WTC11 (cell line): ENCODE measurements around the gene TAS2R41. TPM values are rescaled to one million over a fixed set of nuclear protein-coding genes. Genes with fewer than 3 reads are reported as not detected.

Experiments
- ATAC-seq: fragments of 200-7000 bp; cut with Tn5 transposase; 2 replicates; pipeline ENCODE4 v1.10.0; 2021; ENCODE audit warnings: mild to moderate bottlenecking, moderate library complexity
- CTCF ChIA-PET: fragments of 300-600 bp; sonication (Branson Sonifier 250); formaldehyde crosslinking; loops from one replicate; lab custom pipeline; 2021; ENCODE audit warnings: antibody characterized with exemption; lab: Charles Lee
- POLR2A ChIA-PET: fragments of 350-600 bp; sonication (Branson Sonifier 250); formaldehyde crosslinking; loops from one replicate; lab custom pipeline; 2021; ENCODE audit warnings: antibody characterized with exemption; lab: Charles Lee
- DNase-seq: peaks from one replicate; pipeline ENCODE4 v3.0.0; 2021; ENCODE audit warnings: low spot score
- H3K27ac Mint-ChIP-seq: 2 replicates; pipeline ENCODE4 v1.8.0; 2021; ENCODE audit warnings: mixed read lengths
- H3K27me3 Mint-ChIP-seq: 2 replicates; pipeline ENCODE4 v1.8.0; 2021; ENCODE audit warnings: low read depth, mild to moderate bottlenecking, moderate library complexity, mixed read lengths
- H3K36me3 Mint-ChIP-seq: 2 replicates; pipeline ENCODE4 v1.8.0; 2021; ENCODE audit warnings: mixed read lengths
- H3K4me1 Mint-ChIP-seq: 2 replicates; pipeline ENCODE4 v1.8.0; 2022; ENCODE audit warnings: mixed read lengths
- H3K4me3 Mint-ChIP-seq: 2 replicates; pipeline ENCODE4 v1.8.0; 2021; ENCODE audit warnings: mild to moderate bottlenecking, moderate library complexity, mixed read lengths
- H3K9me3 Mint-ChIP-seq: 2 replicates; pipeline ENCODE4 v1.8.0; 2021; ENCODE audit warnings: mixed read lengths
- ATF1 ChIP-seq: sonication (generic); formaldehyde crosslinking; IDR thresholded peaks from 2 replicates; pipeline ENCODE4 v1.8.1; 2023; ENCODE audit warnings: mild to moderate bottlenecking, moderate library complexity, missing genetic modification reagents
- CREM ChIP-seq: sonication (generic); formaldehyde crosslinking; IDR thresholded peaks from 2 replicates; pipeline ENCODE4 v1.8.1; 2022; ENCODE audit warnings: mild to moderate bottlenecking, missing genetic modification reagents, moderate library complexity
- ETV6 ChIP-seq: sonication (generic); formaldehyde crosslinking; IDR thresholded peaks from 2 replicates; pipeline ENCODE4 v1.8.1; 2022; ENCODE audit warnings: mild to moderate bottlenecking, missing genetic modification reagents
- GABPB1 ChIP-seq: sonication (generic); formaldehyde crosslinking; IDR thresholded peaks from 2 replicates; pipeline ENCODE4 v1.8.1; 2023; ENCODE audit warnings: mild to moderate bottlenecking, missing genetic modification reagents
- GTF2I ChIP-seq: fragments of 250-450 bp; sonication (Bioruptor Pico); conservative IDR thresholded peaks from 2 replicates; pipeline ENCODE4 v1.4.0; 2021; ENCODE audit warnings: mild to moderate bottlenecking
- HMGA2 ChIP-seq: fragments of 250-450 bp; sonication (Bioruptor Pico); IDR thresholded peaks from 2 replicates; pipeline ENCODE4 v1.4.0; 2021; ENCODE audit warnings: mild to moderate bottlenecking, moderate library complexity
- IRF2 ChIP-seq: sonication (generic); formaldehyde crosslinking; IDR thresholded peaks from 2 replicates; pipeline ENCODE4 v1.8.0; 2022; ENCODE audit warnings: low read depth, missing genetic modification reagents, borderline replicate concordance
- KAT7 ChIP-seq: sonication (generic); formaldehyde crosslinking; IDR thresholded peaks from 2 replicates; pipeline ENCODE4 v1.8.1; 2023; ENCODE audit warnings: missing genetic modification reagents, mild to moderate bottlenecking, borderline replicate concordance
- MYBL2 ChIP-seq: sonication (generic); formaldehyde crosslinking; IDR thresholded peaks from 2 replicates; pipeline ENCODE4 v1.8.1; 2023; ENCODE audit warnings: mild to moderate bottlenecking, moderate library complexity, missing genetic modification reagents
- NFATC4 ChIP-seq: fragments of 250-450 bp; sonication (Bioruptor Pico); IDR thresholded peaks from 2 replicates; pipeline ENCODE4 v1.9.0; 2021; ENCODE audit warnings: mild to moderate bottlenecking
- NFE2L1 ChIP-seq: sonication (generic); formaldehyde crosslinking; IDR thresholded peaks from 2 replicates; pipeline ENCODE4 v1.8.1; 2023; ENCODE audit warnings: missing genetic modification reagents
- NFYB ChIP-seq: sonication (generic); formaldehyde crosslinking; conservative IDR thresholded peaks from 2 replicates; pipeline ENCODE4 v1.8.0; 2022; ENCODE audit warnings: low read depth, missing genetic modification reagents
- RORB ChIP-seq: fragments of 250-450 bp; sonication (Bioruptor Pico); IDR thresholded peaks from 2 replicates; pipeline ENCODE4 v1.9.0; 2021; ENCODE audit warnings: mild to moderate bottlenecking
- SP1 ChIP-seq: sonication (generic); formaldehyde crosslinking; conservative IDR thresholded peaks from 2 replicates; pipeline ENCODE4 v1.8.1; 2022; ENCODE audit warnings: missing genetic modification reagents
- TEAD1 ChIP-seq: sonication (generic); formaldehyde crosslinking; IDR thresholded peaks from 2 replicates; pipeline ENCODE4 v1.8.0; 2022; ENCODE audit warnings: mild to moderate bottlenecking, missing genetic modification reagents
- TP53 ChIP-seq: sonication (generic); formaldehyde crosslinking; IDR thresholded peaks from 2 replicates; pipeline ENCODE4 v1.8.1; 2023; ENCODE audit warnings: mild to moderate bottlenecking, missing genetic modification reagents
- ZBTB21 ChIP-seq: sonication (generic); formaldehyde crosslinking; IDR thresholded peaks from 2 replicates; pipeline ENCODE4 v1.8.1; 2023; ENCODE audit warnings: mild to moderate bottlenecking, missing genetic modification reagents, borderline replicate concordance
- ZNF232 ChIP-seq: sonication (generic); formaldehyde crosslinking; IDR thresholded peaks from 2 replicates; pipeline ENCODE4 v1.8.0; 2022; ENCODE audit warnings: mild to moderate bottlenecking, missing genetic modification reagents
- ZNF423 ChIP-seq: fragments of 250-450 bp; sonication (Bioruptor Pico); IDR thresholded peaks from 2 replicates; pipeline ENCODE4 v2.1.2; 2022; ENCODE audit warnings: mild to moderate bottlenecking, moderate library complexity
- total RNA-seq: library from RNA; stranded (reverse); gene quantifications from 3 replicates; pipeline ENCODE4 v1.2.3, GENCODE V29; 2021
- TF ChIP-seq, protein P1 (sequence below): sonication (generic); formaldehyde crosslinking; IDR thresholded peaks from 2 replicates; pipeline ENCODE4 v1.8.0; 2023; ENCODE audit warnings: mild to moderate bottlenecking, missing genetic modification reagents
- TF ChIP-seq, protein P2 (sequence below): fragments of 250-450 bp; sonication (Bioruptor Pico); IDR thresholded peaks from 2 replicates; pipeline ENCODE4 v1.8.0; 2021; ENCODE audit warnings: mild to moderate bottlenecking
- TF ChIP-seq, protein P3 (sequence below): sonication (generic); formaldehyde crosslinking; IDR thresholded peaks from 2 replicates; pipeline ENCODE4 v1.8.1; 2022; ENCODE audit warnings: mild to moderate bottlenecking, moderate library complexity, missing genetic modification reagents
- TF ChIP-seq, protein P4 (sequence below): sonication (generic); formaldehyde crosslinking; conservative IDR thresholded peaks from 2 replicates; pipeline ENCODE4 v1.8.1; 2023; ENCODE audit warnings: mild to moderate bottlenecking, low read depth, missing genetic modification reagents, moderate library complexity
- TF ChIP-seq, protein P5 (sequence below): sonication (generic); formaldehyde crosslinking; IDR thresholded peaks from 2 replicates; pipeline ENCODE4 v1.8.1; 2022; ENCODE audit warnings: low read depth, missing genetic modification reagents, borderline replicate concordance
- TF ChIP-seq, protein P6 (sequence below): sonication (generic); formaldehyde crosslinking; conservative IDR thresholded peaks from 2 replicates; pipeline ENCODE4 v1.8.1; 2022; ENCODE audit warnings: mild to moderate bottlenecking, missing genetic modification reagents
- TF ChIP-seq, protein P7 (sequence below): fragments of 250-450 bp; sonication (Bioruptor Pico); conservative IDR thresholded peaks from 2 replicates; pipeline ENCODE4 v1.9.0; 2021; ENCODE audit warnings: mild to moderate bottlenecking

TAS2R41 gene
- total RNA-seq, 1 experiment from 2014 or later = 0.31 TPM

DNA sequence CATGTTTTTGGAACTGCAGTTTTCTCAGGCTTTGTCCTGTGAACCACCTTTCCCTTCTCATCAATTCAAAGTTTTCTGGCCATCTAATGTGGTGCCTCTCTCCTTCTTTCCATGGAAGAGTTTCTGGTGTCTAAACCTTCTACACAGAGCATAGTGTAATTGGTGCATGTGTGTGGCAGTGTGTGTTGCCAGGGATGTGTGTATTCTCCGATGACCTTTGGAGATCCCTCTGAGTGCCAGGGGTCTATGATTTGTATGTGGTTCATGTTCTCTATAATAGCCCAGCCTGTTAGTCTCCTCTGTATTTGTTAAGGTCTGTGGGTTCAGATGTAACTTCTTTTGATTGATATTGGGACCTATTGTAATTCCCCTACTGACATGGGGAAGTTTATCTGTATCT is 32.9 kb upstream of the TAS2R41 start:
- no peak for DNase-seq

DNA sequence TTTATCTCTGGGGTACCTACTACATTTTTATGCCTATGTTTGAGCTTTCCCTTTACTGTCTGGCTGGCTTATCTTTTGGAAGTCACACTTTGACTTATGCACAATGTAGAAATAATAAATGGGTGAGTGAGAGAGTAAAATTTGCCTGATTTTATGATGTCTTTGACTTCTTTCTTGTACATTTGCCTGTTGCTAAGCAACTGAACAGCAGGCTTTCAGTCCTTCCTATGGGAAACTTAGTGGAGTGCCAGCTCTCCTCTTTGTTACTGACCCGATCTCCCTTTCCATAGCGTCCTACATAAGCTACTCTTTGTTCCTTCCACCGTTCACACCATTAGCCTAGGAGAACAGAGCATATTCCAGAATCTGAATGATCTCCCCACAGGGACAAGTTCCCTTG is 30.2 kb upstream of the TAS2R41 start:
- H3K27me3 Mint-ChIP-seq = no peaks in the 10 kb centered on the region
- no peak for TF ChIP-seq SP1 (CRISPR knock-in tag)
- TF ChIP-seq ATF1 = no peak
- no peak for TF ChIP-seq IRF2 (CRISPR knock-in tag)
- no peak for TF ChIP-seq ETV6 (CRISPR knock-in tag)
- TF ChIP-seq, protein P1, sequence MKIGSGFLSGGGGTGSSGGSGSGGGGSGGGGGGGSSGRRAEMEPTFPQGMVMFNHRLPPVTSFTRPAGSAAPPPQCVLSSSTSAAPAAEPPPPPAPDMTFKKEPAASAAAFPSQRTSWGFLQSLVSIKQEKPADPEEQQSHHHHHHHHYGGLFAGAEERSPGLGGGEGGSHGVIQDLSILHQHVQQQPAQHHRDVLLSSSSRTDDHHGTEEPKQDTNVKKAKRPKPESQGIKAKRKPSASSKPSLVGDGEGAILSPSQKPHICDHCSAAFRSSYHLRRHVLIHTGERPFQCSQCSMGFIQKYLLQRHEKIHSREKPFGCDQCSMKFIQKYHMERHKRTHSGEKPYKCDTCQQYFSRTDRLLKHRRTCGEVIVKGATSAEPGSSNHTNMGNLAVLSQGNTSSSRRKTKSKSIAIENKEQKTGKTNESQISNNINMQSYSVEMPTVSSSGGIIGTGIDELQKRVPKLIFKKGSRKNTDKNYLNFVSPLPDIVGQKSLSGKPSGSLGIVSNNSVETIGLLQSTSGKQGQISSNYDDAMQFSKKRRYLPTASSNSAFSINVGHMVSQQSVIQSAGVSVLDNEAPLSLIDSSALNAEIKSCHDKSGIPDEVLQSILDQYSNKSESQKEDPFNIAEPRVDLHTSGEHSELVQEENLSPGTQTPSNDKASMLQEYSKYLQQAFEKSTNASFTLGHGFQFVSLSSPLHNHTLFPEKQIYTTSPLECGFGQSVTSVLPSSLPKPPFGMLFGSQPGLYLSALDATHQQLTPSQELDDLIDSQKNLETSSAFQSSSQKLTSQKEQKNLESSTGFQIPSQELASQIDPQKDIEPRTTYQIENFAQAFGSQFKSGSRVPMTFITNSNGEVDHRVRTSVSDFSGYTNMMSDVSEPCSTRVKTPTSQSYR = no peak
- no peak for TF ChIP-seq CREM (CRISPR knock-in tag)
- TF ChIP-seq, protein P2, sequence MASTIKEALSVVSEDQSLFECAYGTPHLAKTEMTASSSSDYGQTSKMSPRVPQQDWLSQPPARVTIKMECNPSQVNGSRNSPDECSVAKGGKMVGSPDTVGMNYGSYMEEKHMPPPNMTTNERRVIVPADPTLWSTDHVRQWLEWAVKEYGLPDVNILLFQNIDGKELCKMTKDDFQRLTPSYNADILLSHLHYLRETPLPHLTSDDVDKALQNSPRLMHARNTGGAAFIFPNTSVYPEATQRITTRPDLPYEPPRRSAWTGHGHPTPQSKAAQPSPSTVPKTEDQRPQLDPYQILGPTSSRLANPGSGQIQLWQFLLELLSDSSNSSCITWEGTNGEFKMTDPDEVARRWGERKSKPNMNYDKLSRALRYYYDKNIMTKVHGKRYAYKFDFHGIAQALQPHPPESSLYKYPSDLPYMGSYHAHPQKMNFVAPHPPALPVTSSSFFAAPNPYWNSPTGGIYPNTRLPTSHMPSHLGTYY (CRISPR knock-in tag) = no peak
- no peak for TF ChIP-seq ZNF423
- TF ChIP-seq, protein P3, sequence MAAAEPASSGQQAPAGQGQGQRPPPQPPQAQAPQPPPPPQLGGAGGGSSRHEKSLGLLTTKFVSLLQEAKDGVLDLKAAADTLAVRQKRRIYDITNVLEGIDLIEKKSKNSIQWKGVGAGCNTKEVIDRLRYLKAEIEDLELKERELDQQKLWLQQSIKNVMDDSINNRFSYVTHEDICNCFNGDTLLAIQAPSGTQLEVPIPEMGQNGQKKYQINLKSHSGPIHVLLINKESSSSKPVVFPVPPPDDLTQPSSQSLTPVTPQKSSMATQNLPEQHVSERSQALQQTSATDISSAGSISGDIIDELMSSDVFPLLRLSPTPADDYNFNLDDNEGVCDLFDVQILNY = no peak
- TF ChIP-seq NFE2L1 (CRISPR knock-in tag) = no peak
- no peak for TF ChIP-seq KAT7 (CRISPR knock-in tag)
- TF ChIP-seq HMGA2 (CRISPR knock-in tag) = no peak
- no peak for TF ChIP-seq NFYB (CRISPR knock-in tag)
- TF ChIP-seq, protein P4, sequence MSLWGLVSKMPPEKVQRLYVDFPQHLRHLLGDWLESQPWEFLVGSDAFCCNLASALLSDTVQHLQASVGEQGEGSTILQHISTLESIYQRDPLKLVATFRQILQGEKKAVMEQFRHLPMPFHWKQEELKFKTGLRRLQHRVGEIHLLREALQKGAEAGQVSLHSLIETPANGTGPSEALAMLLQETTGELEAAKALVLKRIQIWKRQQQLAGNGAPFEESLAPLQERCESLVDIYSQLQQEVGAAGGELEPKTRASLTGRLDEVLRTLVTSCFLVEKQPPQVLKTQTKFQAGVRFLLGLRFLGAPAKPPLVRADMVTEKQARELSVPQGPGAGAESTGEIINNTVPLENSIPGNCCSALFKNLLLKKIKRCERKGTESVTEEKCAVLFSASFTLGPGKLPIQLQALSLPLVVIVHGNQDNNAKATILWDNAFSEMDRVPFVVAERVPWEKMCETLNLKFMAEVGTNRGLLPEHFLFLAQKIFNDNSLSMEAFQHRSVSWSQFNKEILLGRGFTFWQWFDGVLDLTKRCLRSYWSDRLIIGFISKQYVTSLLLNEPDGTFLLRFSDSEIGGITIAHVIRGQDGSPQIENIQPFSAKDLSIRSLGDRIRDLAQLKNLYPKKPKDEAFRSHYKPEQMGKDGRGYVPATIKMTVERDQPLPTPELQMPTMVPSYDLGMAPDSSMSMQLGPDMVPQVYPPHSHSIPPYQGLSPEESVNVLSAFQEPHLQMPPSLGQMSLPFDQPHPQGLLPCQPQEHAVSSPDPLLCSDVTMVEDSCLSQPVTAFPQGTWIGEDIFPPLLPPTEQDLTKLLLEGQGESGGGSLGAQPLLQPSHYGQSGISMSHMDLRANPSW (CRISPR knock-in tag) = no peak
- TF ChIP-seq, protein P5, sequence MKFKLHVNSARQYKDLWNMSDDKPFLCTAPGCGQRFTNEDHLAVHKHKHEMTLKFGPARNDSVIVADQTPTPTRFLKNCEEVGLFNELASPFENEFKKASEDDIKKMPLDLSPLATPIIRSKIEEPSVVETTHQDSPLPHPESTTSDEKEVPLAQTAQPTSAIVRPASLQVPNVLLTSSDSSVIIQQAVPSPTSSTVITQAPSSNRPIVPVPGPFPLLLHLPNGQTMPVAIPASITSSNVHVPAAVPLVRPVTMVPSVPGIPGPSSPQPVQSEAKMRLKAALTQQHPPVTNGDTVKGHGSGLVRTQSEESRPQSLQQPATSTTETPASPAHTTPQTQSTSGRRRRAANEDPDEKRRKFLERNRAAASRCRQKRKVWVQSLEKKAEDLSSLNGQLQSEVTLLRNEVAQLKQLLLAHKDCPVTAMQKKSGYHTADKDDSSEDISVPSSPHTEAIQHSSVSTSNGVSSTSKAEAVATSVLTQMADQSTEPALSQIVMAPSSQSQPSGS (CRISPR knock-in tag) = no peak
- no peak for TF ChIP-seq GABPB1 (CRISPR knock-in tag)
- no peak for TF ChIP-seq ZNF232 (CRISPR knock-in tag)
- TF ChIP-seq ZBTB21 (CRISPR knock-in tag) = no peak
- no peak for TF ChIP-seq NFATC4 (CRISPR knock-in tag)
- H3K36me3 Mint-ChIP-seq = no peaks in the 10 kb centered on the region
- DNase-seq (no peak), ATAC-seq (no peak)
- no peak overlapping the region for H3K4me3 Mint-ChIP-seq
- H3K9me3 Mint-ChIP-seq = no peaks in the 10 kb centered on the region
- POLR2A ChIA-PET = no interaction called here
- H3K27ac Mint-ChIP-seq = no peak overlapping the region
- CTCF ChIA-PET = no interaction called here
- no peaks in the 10 kb centered on the region for H3K4me1 Mint-ChIP-seq

More for the DNA sequence above, 32.9 kb upstream of the TAS2R41 start:
- H3K9me3 Mint-ChIP-seq = no peaks in the 10 kb centered on the region
- ChIA-PET CTCF (no interaction called here), POLR2A (no interaction called here)
- H3K4me3 Mint-ChIP-seq = no peak overlapping the region
- TF ChIP-seq, protein P6, sequence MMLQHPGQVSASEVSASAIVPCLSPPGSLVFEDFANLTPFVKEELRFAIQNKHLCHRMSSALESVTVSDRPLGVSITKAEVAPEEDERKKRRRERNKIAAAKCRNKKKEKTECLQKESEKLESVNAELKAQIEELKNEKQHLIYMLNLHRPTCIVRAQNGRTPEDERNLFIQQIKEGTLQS (CRISPR knock-in tag) = no peak
- TF ChIP-seq TP53 (no peak), SP1 (CRISPR knock-in tag) (no peak), GTF2I (CRISPR knock-in tag) (no peak), RORB (CRISPR knock-in tag) (no peak), NFYB (CRISPR knock-in tag) (no peak), TEAD1 (no peak), ETV6 (CRISPR knock-in tag) (no peak), MYBL2 (no peak)
- TF ChIP-seq, protein P7, sequence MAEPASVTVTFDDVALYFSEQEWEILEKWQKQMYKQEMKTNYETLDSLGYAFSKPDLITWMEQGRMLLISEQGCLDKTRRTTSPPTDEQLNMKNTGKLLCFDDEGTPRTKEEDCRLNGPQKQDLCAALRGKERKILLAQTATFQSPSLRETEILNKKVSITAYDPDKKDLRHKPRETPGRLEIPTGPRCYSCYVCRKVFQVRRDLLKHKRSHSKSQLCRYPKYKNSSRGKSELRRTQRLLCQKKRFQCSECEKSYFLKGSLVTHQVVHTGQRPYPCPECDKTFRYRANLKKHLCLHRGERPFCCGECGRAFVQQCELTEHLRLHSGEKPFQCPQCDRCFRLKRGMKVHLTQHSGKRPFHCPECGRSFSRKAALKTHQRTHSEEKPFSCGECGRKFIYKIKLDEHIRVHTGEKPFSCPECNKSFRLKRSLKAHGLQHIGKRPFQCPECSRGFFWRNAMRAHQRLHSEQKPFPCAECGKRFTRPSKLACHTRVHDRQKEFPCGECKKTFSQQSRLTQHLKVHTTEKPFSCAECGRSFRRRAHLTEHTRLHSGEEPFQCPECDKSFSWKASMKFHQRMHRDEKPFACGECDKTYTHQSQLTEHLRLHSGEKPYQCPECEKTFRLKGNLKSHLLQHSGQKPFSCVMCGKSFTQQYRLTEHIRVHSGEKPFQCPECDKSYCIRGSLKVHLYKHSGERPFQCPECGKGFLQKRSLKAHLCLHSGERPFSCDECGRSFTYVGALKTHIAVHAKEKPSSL = no peak
- no peak overlapping the region for H3K27ac Mint-ChIP-seq
- H3K4me1 Mint-ChIP-seq = no peaks in the 10 kb centered on the region
- H3K36me3 Mint-ChIP-seq = no peaks in the 10 kb centered on the region
- ATAC-seq = no peak
- H3K27me3 Mint-ChIP-seq = no peaks in the 10 kb centered on the region; the same call in 1 of the 2 replicates
